HG03095 (cell line): ENCODE measurements around the gene VSTM2L.

Experiments used
- ATAC-seq: cut with Tn5 transposase; IDR thresholded peaks from one replicate; pipeline ENCODE4 v1.9.1; 2021; ENCODE audit warnings: moderate library complexity; ENCODE audit not compliant: unreplicated experiment

Gene VSTM2L

DNA sequence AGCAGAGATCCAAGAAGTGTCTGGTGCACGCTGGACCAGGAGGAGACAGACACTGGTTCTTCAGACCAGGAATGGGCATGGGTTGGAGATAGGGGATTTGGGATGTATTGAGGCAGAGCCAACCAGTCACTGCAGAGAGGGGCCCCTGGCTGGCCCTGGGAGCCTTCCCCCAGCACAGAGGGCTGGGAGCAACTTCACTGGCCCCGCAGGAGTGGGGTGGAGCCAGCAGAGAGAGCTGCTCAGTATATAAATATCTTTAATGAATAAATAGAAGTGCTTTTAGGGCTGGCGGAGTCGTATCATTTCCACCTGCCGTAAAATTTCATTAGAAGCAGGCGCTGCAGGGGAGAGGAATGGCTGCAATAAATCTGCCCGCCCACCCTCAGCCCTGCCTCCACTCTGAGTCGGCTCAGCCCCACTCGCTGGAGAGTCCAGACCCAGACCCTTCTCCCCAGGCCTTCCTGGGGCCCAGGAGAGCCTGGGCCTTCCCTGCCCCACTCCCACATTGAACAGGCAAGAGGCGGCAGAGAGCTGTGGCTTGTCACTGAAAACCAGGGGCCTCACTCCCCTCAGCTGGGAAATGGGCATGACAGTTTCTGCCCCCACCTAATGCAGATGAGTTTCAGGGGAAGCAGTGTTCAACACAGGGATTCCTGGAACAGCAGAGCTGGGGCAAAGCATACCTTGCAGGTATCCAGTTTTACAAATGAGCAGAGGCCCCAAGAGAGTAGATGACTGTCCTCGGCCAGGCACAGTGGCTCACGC, 23.9 kb upstream of the VSTM2L start:
- no peak for ATAC-seq

- ATAC-seq, result no peak
Measured at GRCh38 chr20:37879843-37880242, 23.1 kb upstream of the VSTM2L start.

GRCh38 chr20:37880726-37881591, 22.0 kb upstream of the VSTM2L start:
- no peak for ATAC-seq

DNA sequence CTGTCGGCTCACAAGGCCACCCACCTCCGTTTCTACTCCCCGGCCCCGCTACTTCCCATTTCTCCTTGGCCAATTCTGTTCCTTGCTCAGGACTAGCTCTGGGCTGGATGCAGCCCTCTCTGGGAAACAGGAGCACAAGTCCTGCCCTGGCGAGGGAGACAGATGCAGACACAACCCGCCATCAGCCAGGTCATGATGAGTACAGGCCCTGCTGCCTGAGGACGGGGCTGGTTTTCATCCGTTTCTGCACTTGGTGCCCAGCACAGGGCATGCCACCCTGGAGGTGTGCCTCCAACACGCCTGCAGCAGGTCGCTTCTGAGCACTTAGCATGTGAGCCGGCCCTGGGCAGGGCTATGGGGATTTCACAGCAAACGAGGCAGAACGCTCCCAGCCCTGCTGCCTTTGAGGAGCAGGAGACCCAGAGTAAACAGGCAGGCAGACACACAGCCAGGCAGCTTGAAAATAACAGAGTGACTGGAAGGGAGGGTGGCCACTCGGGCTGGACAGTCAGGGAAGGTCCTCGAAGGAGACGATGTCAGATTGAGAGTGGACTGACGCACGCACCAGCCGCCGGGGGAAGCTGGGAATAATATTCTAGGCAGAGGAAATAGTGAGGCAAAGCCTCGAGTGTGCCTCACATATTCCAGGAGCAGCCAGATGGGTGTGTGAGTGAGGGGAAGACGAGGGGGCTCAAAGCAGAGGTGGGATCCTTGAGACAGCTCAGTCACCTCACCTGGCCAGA, 21.2 kb upstream of the VSTM2L start:
- no peak for ATAC-seq

DNA sequence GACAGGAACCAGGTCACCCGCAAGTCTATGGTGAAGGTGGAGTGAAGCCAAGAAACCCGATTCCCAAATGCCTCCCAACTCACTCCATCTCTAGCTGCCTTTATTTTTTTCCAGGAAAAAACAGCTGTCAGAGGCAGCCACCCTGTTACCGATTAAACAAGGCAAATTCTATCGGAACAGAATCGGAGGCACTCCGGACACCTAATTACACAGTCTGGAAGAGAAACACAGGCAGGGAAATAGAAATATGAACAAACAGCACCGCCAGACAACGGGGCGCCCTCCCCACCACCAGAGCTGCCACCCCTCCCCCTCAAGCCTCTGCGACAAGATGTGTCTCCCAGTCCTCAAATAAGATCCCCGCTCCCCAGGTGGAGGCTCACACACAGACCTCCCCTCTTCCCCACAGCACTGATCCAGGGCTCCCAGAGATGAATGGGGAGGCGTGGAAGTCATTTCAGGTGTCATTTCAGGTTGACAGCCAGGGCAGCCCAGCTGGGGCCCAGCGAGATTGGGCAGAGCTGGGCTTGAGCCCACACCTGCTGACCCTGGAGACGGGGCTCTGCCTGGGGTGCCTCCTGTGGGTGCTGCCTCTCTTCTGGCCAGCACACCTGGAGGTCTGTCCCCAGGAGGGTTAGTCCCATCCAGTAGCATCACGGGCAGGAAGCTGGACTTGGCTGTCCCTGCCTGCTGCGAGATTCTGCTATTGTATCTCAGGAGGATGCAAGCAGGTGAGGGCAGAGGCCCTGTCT, 19.8 kb upstream of the VSTM2L start:
- ATAC-seq, result no peak

DNA sequence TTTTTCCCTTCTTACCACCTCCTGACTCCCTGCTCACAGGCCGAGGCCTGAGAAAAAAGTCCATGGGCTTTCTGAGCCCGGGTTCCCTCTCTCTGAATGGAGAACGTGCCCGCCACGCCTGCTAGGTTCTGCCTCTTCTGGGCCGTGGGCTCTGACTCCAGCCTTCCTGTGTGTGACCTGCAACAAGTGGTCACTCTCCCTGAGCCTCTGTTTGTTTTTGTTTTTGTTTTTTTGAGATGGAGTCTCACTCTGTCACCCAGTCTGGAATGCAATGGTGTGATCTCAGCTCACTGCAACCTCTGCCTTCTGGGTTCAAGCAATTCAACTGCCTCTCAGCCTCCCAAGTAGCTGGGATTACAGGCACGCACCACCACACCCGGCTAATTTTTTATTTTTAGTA, 17.9 kb upstream of the VSTM2L start:
- ATAC-seq, result no peak

GRCh38 chr20:37885593-37886503, 17.1 kb upstream of the VSTM2L start:
- ATAC-seq, result no peak

GRCh38 chr20:37886851-37887297, 16.1 kb upstream of the VSTM2L start:
- ATAC-seq, result no peak

GRCh38 chr20:37888641-37889040, 14.3 kb upstream of the VSTM2L start:
- ATAC-seq, result no peak

- no peak for ATAC-seq
Measured at GRCh38 chr20:37890108-37890507, 12.8 kb upstream of the VSTM2L start.

GRCh38 chr20:37890643-37891042, 12.3 kb upstream of the VSTM2L start:
- no peak for ATAC-seq

DNA sequence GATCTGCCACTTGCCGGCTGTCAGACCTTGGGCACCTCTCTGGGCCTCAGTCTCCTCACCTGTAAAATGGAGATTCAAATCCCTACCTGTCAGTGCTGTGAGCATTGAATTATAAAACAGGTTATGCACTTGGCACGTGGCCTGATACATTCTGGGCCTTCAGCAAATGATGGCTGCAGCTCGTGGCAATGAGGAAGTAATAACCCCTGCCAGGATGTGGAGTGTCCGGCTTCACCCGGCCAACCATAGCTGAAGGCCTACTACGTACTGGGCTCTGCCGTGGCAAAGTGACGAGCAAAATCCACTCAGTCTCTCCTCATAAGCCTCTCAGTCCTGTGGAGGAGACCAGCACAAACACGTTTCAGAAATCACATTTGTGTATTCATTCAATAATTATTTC, 10.9 kb upstream of the VSTM2L start:
- ATAC-seq, result no peak

GRCh38 chr20:37893566-37894241, 9.2 kb upstream of the VSTM2L start:
- ATAC-seq, result no peak

- no peak for ATAC-seq
Measured at GRCh38 chr20:37894454-37894853, 8.5 kb upstream of the VSTM2L start.

DNA sequence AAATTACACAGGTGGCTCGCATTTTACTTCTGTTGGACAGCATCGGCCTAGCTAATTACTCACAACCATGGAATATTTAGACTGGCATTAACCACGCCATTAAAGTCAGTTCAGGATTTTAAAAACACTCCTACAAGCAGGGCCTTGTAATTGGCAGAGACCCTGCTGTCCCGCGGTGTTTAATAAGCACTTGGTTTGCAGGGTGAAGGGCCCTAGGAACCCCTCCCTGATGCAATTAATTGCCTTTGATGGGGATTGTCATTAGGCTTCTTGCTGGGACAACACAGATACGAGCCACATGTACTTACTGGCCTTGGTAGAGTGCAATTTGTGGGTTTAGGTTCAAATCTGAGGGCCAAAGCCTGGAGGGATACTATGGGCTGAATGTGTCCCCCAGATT, 7.8 kb upstream of the VSTM2L start:
- no peak for ATAC-seq

DNA sequence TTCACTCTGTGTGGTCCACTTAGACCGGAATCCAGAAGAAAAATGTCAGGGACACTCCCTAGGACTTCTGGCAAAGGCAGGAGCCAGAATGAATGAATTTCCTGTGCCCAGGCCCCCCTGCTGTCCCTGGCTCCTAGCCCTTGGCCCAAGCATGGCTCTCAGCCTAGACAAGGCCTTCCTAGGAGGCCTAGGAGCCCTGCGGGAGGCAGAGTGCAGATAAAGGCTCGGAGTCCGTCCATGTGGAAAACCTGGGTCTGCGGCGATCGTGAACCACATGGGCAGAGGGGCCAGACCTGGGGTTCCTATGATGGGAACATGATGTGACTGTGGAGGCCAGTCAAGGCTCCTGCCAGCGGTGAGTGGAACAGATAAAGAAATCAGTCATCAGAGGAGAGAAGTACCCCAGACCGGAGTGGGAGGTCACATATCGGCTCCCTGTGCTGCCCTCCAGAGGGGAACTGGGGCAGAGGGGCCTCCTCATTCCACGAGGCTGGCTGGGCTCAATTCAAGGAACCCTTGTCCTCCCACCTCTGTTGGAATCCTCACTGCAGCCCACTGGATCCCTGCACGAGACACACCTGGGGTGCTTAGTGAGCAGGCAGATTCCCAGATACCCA, 5.9 kb upstream of the VSTM2L start:
- ATAC-seq, result no peak

DNA sequence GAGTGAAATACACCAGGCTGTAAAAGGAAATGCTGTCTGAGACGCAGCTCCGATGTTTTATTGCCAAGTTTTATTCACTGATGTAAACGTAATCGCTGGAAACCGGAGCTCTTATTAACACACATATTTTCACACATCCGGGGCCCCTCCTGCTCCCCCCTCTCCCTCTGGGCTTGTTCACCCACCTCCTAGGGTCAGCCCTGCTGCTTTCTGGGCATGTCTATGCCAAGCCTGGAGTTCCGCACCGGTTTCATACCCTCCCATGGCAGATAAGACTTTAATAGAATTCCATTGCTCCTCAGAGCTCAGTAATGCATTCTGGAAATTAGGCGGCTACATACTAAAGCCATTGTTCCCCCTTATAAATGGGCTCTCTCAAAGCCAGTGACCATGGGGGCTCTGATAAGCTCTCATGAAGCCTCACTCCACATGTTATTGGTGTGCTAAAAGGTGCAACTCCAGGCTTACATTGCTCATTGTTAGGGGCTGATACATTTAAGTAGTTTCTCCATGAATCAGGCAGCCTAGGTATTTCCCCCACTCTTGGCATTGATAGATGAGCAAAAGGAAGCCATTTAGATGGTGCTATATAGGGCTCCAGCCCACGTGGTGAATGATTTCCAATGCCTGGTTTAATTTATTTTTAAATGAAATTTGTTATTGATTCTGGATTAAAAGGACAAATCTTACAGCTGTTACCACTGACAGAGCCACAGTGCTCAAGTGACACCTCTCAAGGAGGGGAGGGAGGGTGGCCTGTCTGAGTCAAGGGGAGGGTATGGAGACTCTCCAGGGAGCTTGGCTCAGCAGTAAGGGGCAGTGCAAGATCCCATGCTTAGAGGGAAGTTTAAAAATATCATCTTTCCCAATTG, 4.5 kb upstream of the VSTM2L start:
- no peak for ATAC-seq
